CD4-positive, alpha-beta T cell treated with Interleukin-4 for 1 hour (primary cell): ENCODE data around the gene SH3GLB2.
A peak's percentile ranks its signal among the peaks of the same experiment; 100 is the strongest.
"Not testable (repeated sequence)": the region's sequence is repeated elsewhere in the genome, so short reads cannot be mapped to it uniquely, and the experiment has no call there.

ENCODE experiments used
- DNase-seq, 2 donors: peaks; one replicate each; pipeline ENCODE4 v3.0.0-alpha.2; 2020 to 2022

SH3GLB2 gene

GRCh38 chr9:129013674-129014073 is 14.5 kb downstream of the SH3GLB2 start:
- DNase-seq = no peak

GRCh38 chr9:129012893-129013448 is 15.2 kb downstream of the SH3GLB2 start:
- DNase-seq = no peak

- no peak for DNase-seq
Observed at GRCh38 chr9:129012343-129012742, 15.8 kb downstream of the SH3GLB2 start.

GRCh38 chr9:129011761-129012181 is 16.4 kb downstream of the SH3GLB2 start:
- no peak for DNase-seq

GRCh38 chr9:129011170-129011569 is 17.0 kb downstream of the SH3GLB2 start:
- DNase-seq = no peak

- DNase-seq = no peak
Observed at GRCh38 chr9:129010267-129010975, 17.7 kb downstream of the SH3GLB2 start.

- DNase-seq = no peak
Observed at GRCh38 chr9:129009584-129010141, 18.5 kb downstream of the SH3GLB2 start.

GRCh38 chr9:129008986-129009583 is 19.0 kb downstream of the SH3GLB2 start:
- DNase-seq = no peak

- no peak for DNase-seq
Observed at GRCh38 chr9:129008469-129008965, 19.6 kb downstream of the SH3GLB2 start.

GRCh38 chr9:129007766-129008468 is 20.2 kb downstream of the SH3GLB2 start:
- DNase-seq = no peak

- DNase-seq = no peak
Observed at GRCh38 chr9:129007035-129007765, 20.9 kb downstream of the SH3GLB2 start.

GRCh38 chr9:129006328-129007034 is 21.6 kb downstream of the SH3GLB2 start:
- DNase-seq = peak; percentile 42 to 54

- no peak for DNase-seq
Observed at GRCh38 chr9:129005336-129005997, 22.7 kb downstream of the SH3GLB2 start.

- not testable (repeated sequence) for DNase-seq
Observed at GRCh38 chr9:129004173-129004572, 24.0 kb downstream of the SH3GLB2 start.

GRCh38 chr9:129002992-129003391 is 25.1 kb downstream of the SH3GLB2 start:
- no peak for DNase-seq

GRCh38 chr9:129001504-129002325 is 26.4 kb downstream of the SH3GLB2 start:
- DNase-seq = no peak

- DNase-seq = no peak
Observed at GRCh38 chr9:128999581-129000206, 28.4 kb downstream of the SH3GLB2 start.

GRCh38 chr9:128998462-128998861 is 29.7 kb downstream of the SH3GLB2 start:
- no peak for DNase-seq

- DNase-seq = no peak
Observed at GRCh38 chr9:128995791-128996190, 32.3 kb downstream of the SH3GLB2 start.

- DNase-seq = no peak
Observed at GRCh38 chr9:128992995-128993394, 35.1 kb downstream of the SH3GLB2 start.
